Stimulated activated CD8-positive, alpha-beta memory T cell treated with anti-CD3 and anti-CD28 coated beads, Interleukin-12 subunit alpha, Interleukin-12 subunit beta, amount 100 ng/mL, for 1 hour (primary cell): Measurements from ENCODE around the gene KCNIP1.

Experiments used
- DNase-seq: peaks from one replicate; pipeline ENCODE4 v3.0.0-alpha.2; 2020; ENCODE audit warnings: low read depth

Gene KCNIP1

DNA sequence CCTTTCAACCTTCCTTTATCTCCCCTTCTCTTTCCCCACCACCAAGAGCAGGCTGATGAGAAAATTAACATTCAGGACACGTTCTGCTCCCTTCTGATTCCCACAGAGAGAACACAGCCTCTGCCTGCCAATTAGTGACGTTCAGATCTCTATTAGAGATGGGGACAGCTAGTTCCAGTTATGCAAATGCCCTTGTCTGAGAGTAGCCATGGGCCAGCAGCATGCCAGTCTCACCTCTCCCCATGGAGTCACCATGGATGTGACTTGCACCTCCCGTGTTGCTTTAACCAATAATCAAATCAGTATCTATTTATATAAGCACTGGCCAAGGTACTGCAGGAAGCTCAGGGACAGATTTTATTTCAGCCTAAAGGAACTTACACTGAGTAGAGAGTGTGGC is 61.3 kb downstream of the KCNIP1 start:
- DNase-seq = no peak

DNA sequence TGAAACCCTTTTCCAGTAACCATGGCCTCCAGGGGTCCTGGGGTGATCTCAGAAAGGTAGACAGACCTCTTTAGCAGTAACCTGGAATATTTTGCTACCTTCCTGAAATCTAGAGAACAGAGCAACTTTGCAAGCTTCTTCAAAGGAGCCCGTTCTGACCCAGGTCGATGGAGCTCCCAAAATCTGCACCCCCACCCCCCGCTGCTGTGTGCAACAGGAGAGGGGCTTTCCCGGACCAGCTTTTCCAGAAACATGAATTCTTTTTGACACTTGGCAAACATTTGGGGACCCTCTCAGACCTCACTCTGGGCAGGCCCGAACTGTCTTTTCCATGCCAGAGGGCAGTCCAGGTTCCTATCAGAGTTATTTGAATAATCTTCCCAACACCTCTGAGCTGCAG is 65.3 kb downstream of the KCNIP1 start:
- no peak for DNase-seq

DNA sequence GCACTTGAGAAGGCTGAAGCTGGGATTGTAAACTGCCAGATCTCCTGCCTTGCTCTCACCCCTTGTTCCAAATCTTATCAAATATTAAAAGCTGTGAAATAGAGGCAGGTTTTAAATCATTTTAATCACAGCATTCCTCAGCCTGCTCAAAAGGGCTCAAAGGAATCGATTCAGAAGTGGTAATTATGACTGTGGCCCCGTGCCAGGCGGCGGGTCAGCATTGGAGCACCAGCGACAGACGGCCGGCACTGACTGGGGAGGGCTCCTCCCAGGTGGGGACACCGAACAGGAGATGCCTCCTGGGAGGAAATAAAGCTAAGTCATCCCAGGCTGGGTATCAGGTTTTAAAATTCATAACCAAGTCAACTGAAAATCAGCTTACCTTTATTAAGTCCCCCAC is 66.7 kb downstream of the KCNIP1 start:
- no peak for DNase-seq

DNA sequence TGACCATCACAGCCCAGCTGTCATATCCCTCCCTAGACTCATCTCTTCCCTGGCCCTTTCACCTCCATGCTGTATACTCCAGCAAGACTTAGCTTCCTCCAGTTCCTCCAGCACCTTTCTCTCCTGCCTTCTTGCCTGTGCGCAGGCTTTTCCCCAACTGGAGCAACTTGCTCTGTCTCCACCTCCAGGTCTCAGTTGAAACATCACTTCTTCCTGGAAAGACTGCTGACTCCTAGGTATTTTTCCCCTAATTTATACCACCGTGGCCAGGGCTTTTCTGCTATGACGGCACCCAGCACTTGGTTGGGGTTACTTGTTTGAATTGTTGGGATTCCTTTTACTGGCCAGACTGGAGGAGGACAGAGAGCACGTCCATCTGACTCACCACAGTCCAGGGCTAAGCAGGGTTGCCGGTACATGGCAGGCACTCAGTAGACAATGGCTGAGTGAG is 67.5 kb downstream of the KCNIP1 start:
- DNase-seq = no peak

DNA sequence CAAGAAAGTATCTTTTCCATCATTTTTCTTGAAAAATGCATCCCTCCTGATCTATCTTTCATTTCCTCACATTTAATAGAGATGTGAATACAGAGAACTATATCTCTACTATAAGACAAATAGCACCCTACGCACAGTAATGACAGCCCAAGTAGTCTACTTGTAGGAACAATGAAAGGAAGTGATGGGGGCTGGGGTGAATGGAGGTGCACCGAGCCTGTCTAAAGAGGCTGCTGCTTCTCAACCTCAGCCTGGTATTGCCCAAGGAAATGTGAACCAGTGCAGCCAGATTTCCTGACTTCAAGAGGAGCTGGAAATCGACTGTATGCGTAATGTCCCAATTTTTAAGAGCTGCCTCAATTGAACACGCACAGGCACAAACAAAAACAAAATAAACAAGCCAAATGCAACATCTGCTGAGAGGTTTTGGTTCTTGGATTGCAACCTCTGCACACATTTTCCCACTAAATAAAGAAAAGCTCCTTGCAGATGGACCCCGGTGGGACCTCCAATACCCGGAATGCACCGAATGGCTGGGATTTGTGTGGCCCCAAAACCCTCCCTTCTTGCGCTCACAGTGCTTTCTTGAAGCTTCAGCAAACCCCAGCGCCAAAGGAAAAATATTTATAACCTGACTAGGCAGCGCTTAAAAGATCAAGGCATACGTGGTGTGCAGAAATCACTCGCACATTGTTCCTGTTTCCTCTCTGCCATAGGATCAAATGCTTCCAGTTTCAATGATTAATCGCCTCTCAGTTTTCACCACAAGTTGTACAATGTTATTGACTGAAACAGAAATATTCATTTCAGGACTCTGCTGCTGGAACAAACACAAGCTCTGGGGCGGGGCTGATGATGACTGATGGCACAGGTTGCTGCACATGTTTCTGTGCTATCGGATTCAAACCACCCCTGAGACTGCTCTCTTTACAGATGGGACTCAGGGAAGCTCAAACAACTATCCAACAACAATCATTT is 68.3 kb downstream of the KCNIP1 start:
- DNase-seq = no peak

DNA sequence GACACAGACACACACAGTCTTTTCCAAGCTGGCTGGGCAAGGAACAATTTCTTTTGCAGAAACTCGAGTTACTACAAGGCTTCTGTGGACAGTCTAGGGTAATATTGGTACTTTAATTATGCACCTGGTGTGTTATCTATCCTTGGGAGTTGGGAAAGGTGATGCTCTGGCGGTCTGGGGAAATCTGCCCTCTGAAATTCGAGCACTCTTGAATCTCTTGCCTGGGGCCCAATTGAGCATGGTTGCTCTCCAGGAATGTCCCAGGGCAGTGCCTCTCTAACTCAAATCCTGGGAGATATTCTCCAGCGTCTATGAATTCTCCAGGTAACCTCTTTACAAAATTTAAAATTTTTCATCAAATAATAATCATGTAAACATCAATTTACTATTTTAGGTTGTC is 69.3 kb downstream of the KCNIP1 start:
- DNase-seq = no peak

DNA sequence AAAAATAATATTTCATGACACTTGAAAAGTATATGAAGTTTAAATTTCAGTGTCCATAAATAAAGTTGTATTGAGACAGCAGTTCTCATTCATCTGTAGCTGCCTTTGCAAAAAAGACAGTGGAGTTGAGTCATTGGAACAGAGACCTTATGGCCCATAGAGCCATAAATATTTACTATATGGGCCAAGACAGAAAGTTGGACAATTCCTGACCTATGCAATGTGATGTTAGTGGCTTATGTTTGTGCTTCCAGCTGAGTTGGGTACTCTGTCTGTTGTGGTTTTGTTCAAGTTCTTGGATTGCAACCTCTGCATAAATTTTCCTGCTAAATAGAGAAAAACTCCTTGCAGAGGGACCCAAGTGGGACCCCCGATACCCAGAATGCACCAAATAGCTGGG is 69.8 kb downstream of the KCNIP1 start:
- DNase-seq = no peak

DNA sequence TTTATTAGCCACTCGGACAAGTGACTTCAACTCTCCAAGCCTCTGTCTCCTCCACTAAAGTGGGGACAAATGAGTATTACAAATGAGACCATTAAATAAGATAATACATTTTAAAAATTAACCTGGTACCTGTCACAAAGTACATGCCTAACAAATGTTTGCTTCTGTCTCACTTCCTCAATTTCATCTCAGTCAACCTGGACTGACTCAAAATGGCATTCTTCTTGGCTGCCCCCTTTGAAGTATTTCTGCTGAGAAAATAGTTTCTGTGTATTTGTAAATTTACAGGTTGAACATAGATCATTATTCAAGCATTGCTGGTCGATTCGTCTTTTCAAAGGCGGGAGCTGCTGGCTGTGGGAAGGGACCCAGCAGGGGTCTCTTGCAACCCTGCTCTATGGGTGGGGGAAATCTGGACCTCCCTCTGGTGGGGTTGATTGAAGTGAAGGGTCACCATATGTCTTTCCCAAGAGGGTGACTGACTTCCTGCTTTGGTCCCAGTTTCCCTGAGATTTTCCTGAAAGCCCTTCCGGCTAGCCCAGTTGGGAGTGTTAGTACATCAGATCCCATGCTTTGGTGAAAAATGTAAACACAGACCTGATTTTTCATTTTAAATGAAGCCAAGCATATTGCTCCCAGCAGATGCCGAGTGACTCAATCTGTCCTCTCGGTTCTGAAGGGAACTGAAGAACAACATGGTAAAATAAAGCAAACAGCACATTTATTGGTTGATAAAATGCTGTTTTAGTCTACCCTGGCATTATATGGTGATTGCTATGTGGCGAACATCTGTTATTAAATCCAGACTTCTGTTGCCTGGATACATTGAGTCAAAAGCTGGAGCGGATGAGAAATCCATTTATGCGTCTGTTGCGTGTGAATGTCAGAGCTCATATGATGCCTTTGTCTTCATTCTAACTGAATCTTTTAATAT is 73.0 kb downstream of the KCNIP1 start:
- no peak for DNase-seq

DNA sequence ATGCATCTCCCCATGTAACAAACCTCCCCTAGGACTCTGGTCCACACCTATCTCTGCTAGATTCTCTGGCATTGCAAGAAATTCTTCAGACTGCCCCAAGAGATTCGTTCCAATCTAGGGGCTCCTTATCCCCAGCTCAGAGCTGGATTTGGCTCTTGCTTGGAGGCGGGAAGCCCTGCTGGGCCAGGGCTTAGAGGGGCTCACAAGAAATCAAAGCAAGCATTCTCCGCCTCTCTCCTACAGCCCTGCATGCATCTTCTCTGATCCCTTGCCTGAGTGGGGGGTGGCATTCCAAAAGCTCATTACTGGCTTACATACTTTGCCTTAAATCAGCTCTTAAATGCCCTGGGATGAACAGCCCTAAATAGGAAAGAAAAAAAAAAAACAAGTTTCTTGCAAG is 75.8 kb downstream of the KCNIP1 start:
- no peak for DNase-seq

DNA sequence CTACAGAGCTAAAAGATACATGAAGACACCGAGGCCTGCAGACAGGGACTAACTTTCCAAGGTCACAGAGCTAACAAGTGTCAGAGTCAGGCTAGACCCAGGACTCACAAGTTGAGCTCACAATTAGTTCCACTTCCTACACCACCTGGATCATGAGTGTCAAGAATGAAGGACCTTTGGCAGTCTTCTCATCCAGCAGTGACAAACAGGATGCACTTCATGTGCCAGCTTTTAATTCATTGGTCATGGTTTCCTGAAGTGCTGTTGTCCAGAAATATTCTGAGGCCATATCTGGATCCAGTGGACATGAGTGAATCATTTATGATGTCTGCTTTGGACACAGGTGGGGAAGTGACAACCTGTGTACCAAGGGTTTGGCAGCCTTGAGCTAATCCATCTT is 77.4 kb downstream of the KCNIP1 start:
- DNase-seq = no peak

DNA sequence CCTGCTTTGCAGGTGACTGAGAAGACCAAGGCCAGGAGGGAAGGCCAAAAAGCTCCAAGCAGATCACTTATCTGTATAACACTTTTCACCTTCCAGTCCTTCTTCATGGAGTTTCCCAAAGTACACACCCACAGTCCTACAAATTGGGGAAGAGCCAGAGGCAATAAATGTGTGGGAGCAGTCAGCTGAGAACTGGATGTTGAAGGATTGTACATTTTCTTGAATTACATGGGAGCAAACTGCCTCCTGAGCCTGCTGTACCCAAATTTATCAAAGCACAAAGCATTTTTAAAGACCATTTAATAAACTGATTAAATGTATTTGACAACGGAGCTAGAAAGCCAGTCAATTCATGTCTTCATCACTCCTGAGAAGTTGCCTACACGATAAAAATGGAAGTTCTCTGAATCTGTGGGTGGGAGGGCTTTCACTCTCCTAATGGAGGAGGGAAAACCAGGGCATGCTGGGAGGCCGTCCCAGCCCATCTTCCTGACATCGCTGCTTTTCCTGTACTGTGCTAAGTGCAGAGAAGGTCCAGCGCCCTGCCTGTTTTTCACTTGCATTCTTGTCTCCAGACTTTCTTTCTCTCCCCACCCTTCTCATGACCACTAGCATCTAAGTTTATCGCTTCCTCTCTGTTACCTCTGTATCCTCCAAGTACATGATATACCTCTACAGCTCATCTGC is 79.0 kb downstream of the KCNIP1 start:
- DNase-seq = no peak

DNA sequence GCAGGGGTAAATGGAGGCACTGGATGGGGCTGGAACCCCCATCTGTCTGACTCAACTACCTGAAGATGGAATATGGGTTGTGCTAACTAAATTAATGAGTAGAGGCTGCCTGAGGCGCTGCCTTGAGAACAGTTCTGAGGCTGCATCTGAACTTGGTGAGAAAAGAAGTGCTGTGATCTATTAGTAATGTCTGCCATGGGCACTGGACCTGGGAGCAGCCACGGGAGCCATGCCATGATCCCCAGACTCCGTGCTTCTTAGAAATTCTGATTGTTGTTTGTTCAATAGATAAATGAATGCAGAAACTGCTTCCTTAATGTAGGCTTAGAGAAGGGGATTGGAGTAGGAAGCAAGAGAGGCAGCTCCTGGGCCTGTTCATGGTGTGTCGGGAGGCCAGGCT is 80.2 kb downstream of the KCNIP1 start:
- no peak for DNase-seq

DNA sequence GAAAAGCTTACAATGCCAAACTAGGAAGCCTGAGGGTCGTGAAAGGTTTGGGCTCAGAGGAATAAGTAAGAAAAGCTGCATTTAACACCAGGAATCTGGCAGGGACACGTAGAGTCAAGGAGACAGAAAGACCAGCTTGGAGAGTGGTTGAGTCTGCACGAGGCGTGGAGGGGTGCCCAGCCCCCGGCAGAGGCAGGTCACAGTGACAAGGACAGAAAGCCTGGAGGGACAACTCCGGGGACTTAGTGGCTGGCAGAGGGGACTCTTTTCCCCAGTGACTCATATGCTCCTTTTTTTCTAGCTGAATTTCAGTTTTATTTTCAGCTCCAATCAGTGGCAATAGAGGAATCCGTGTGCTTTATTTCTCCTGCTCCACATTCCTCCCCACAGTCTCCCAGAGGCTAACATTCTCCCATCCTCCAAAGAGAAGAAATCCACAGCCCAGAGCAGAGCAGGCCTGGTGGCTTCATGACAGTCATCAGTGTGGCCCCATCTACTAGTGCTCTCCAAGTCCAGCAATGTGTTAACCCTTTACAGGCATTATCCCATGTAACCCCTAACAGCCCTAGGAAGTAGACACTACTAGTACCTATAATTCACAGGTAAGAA is 80.7 kb downstream of the KCNIP1 start:
- DNase-seq = no peak

DNA sequence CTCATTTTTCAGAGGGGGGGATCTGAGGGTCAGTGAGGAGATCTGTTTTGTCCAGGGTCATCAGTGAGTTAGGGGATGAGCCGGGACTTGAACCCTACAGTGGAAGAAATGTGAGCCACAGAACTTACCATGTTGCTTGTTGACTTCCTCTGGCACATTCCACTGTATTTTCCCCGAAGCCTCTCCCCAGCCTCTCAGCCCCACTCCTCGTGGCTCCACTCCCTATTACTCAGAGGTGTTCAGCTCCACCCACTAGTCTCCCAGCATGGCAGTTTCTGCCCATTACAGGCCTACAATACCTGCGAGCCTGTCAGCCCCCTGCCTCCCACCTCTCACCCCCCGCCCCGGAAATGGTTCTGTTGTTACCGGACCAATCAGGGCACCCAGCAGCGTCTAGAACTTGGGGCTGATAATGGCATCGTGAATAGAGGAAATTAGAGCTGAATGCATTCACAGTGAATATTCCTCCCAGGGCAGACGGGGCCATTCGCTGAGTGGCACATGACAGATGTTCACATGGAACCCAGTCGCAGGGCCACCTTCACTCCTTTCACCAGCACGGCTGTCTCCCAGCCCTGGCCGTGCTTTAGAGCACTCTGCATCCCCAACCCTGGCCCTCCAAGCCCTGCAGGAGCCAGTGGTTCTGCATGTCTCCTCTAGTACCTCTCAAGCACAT is 81.6 kb downstream of the KCNIP1 start:
- no peak for DNase-seq

DNA sequence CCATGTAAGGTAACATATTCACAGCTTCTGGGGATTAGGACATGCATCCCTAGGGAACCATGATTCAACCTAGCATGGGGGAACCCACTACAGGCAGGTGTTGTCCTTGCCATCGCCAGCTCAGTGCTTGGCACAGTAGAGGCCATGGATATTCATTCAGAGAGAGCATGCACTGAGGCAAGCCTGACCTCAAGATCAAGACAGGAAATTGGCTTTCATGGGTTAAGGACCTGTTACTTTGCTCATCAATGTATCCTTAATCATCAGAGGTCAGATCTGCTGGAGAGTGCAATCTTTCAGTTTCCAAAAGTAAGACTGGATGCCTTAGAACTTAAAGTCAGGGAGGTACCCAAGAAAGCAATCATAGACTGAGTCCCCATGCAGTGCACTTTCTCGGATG is 84.0 kb downstream of the KCNIP1 start:
- DNase-seq = no peak

DNA sequence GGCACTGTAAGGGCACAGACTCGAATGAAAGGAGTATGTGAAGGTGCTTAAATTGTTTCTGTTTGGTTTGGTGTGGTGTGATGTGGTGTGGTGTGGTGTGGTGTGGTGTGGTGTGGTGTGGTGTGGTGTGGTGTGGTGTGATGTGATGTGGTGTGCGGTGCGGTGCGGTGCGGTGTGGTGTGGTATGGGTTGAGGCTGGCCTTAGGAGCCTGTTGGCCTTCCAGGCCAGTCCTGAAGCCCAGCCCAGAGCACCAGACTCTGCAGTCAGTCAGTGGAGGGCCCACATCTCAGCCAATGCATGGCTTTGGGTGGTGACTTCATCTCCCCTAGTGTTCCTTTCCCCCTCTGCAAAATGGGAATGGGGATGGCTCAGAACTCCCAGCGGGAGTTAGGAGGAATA is 85.8 kb downstream of the KCNIP1 start:
- DNase-seq = no peak

DNA sequence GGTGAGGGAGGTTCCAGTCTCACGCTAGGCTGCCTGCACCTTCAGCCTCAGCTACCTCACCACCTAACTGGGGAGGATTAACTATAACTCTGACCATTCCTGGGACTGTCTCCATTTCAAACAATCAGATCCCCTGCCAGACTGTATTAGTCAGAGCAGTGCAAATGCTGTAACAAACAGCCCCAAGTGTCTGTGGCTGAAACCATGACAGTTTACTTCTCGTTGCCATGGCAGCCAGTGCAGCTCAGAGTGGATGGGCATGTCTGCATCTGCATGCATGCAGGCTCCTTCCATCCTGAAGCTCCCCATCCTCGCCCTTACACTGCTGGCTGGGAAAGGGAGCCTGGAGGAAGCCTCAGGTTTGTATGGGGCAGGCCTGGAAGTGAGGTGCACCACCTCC is 86.7 kb downstream of the KCNIP1 start:
- no peak for DNase-seq

DNA sequence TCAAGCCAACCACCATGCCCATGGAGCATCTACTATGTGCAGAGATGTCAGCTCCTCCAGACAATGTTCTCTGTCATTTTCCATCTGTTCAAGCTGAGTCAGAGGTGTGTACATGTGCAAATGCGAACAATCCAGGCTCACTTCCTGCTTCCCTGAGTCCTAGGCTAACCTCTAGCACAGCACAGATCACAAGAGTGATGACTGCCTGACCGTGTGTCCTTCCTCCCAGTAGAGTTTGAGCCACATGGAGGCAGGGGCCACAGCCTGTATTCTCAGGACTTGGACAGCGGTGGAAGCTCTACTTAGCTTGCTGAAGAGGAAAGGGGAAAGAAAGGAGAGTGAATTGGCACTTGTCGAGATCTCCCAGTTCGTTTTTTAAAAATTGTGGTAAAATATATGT is 87.2 kb downstream of the KCNIP1 start:
- DNase-seq = no peak

DNA sequence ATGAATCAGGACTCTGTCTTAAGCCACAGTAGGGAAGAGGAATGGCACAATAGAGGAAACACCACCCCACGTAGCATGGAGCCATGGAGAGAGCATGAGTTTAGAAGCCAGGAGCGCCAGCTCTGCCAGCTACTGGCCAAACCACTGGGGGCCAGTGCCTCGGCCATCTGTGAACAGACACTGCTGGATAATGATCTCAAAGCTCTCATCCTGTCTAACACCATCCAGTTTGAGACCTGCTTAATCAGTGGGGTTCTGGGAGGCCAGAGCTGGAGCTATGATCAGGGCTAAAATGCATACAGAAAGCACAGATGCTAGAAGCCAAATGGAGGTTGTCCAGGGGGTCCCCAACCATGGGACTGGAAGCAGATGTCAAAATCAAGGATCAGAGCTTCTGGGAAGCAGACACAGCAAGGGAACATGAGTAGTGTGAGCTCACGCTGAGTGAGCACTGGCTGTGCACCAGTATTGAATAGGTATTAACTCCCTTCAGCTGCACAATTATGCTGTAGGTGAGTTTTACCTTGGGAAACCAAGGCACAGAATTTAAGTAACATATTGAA is 92.7 kb downstream of the KCNIP1 start:
- DNase-seq = no peak

DNA sequence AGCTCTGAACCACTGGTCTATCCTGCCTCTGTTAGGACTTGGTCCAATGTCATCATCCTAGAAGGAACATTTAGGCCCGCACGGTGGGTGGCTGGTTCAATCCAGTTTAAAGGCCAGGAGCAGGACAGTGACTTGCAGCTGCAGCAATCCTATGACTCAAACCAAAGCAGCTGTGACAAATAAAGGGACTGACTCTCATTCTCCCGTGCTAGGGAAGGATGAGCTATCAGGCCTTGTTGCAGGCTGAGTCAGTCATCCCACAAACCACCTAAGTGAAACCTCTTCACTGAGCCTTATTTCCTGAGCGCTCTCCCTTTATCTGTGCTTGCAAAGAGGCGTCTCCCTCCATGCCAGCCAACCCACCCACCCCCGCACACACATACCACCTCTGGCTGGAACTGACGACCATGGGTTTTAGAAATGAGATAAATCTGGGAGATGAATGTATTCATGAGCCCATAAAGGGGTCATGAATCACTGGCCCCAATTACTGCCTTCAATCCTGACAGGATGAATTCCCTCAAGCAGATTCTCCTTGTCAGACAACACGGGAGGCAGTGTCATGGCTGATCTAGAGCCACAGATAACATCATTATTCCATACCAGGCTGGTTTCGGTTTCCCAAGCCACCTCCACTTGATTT is 93.4 kb downstream of the KCNIP1 start:
- DNase-seq = no peak
